Measurements from ENCODE around the gene THOC6.

DNA sequence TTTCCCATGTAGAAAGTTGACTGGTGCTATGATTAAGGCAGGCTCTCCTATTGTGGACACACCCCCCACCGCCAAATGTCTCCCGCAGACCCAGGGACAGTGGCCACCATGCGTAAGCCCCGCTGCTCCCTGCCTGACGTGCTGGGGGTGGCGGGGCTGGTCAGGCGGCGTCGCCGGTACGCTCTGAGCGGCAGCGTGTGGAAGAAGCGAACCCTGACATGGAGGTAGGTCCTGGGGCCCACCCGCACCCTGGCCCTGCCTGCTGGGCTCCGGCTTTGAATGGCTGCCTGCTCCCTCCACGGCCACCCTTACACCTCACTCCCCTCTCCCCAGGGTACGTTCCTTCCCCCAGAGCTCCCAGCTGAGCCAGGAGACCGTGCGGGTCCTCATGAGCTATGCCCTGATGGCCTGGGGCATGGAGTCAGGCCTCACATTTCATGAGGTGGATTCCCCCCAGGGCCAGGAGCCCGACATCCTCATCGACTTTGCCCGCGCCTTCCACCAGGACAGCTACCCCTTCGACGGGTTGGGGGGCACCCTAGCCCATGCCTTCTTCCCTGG, 26.2 kb downstream of the THOC6 start:
- TF ChIP-seq, protein P1, sequence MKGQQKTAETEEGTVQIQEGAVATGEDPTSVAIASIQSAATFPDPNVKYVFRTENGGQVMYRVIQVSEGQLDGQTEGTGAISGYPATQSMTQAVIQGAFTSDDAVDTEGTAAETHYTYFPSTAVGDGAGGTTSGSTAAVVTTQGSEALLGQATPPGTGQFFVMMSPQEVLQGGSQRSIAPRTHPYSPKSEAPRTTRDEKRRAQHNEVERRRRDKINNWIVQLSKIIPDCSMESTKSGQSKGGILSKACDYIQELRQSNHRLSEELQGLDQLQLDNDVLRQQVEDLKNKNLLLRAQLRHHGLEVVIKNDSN (IDR thresholded peaks at IDR 0.05) = no peak
- TF ChIP-seq CEBPB (IDR thresholded peaks at IDR 0.05) = no peak
- no peak for TF ChIP-seq TCF12 (IDR thresholded peaks at IDR 0.05; ENCODE audit: low read depth)
- no peak for TF ChIP-seq ZBTB7A (IDR thresholded peaks at IDR 0.05; ENCODE audit: low read depth)
- TF ChIP-seq RAD21 (IDR thresholded peaks at IDR 0.05; ENCODE audit: low read depth) = no peak
- no peak for TF ChIP-seq FOXM1 (IDR thresholded peaks at IDR 0.05; ENCODE audit: borderline replicate concordance, low read depth)
- TF ChIP-seq, protein P2, sequence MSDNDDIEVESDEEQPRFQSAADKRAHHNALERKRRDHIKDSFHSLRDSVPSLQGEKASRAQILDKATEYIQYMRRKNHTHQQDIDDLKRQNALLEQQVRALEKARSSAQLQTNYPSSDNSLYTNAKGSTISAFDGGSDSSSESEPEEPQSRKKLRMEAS (IDR thresholded peaks at IDR 0.05) = no peak
- TF ChIP-seq, protein P3, sequence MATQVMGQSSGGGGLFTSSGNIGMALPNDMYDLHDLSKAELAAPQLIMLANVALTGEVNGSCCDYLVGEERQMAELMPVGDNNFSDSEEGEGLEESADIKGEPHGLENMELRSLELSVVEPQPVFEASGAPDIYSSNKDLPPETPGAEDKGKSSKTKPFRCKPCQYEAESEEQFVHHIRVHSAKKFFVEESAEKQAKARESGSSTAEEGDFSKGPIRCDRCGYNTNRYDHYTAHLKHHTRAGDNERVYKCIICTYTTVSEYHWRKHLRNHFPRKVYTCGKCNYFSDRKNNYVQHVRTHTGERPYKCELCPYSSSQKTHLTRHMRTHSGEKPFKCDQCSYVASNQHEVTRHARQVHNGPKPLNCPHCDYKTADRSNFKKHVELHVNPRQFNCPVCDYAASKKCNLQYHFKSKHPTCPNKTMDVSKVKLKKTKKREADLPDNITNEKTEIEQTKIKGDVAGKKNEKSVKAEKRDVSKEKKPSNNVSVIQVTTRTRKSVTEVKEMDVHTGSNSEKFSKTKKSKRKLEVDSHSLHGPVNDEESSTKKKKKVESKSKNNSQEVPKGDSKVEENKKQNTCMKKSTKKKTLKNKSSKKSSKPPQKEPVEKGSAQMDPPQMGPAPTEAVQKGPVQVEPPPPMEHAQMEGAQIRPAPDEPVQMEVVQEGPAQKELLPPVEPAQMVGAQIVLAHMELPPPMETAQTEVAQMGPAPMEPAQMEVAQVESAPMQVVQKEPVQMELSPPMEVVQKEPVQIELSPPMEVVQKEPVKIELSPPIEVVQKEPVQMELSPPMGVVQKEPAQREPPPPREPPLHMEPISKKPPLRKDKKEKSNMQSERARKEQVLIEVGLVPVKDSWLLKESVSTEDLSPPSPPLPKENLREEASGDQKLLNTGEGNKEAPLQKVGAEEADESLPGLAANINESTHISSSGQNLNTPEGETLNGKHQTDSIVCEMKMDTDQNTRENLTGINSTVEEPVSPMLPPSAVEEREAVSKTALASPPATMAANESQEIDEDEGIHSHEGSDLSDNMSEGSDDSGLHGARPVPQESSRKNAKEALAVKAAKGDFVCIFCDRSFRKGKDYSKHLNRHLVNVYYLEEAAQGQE (IDR thresholded peaks at IDR 0.05; ENCODE audit: low read depth) = no peak
- no peak for TF ChIP-seq YY1 (IDR thresholded peaks at IDR 0.05; ENCODE audit: low read depth)
- no peak for TF ChIP-seq EP300 (IDR thresholded peaks at IDR 0.05; ENCODE audit: borderline replicate concordance)
- TF ChIP-seq TEAD4 (IDR thresholded peaks at IDR 0.05) = no peak

Data from Ishikawa (cell line).